ENCODE data around the gene HOXA1. TPM values are rescaled to one million over a fixed set of nuclear protein-coding genes. Genes with fewer than 3 reads are reported as not detected.

HOXA1 gene
- total RNA-seq, 4 donors from 2014 or later = 0.16 to 0.36 TPM; not detected in 2

DNA sequence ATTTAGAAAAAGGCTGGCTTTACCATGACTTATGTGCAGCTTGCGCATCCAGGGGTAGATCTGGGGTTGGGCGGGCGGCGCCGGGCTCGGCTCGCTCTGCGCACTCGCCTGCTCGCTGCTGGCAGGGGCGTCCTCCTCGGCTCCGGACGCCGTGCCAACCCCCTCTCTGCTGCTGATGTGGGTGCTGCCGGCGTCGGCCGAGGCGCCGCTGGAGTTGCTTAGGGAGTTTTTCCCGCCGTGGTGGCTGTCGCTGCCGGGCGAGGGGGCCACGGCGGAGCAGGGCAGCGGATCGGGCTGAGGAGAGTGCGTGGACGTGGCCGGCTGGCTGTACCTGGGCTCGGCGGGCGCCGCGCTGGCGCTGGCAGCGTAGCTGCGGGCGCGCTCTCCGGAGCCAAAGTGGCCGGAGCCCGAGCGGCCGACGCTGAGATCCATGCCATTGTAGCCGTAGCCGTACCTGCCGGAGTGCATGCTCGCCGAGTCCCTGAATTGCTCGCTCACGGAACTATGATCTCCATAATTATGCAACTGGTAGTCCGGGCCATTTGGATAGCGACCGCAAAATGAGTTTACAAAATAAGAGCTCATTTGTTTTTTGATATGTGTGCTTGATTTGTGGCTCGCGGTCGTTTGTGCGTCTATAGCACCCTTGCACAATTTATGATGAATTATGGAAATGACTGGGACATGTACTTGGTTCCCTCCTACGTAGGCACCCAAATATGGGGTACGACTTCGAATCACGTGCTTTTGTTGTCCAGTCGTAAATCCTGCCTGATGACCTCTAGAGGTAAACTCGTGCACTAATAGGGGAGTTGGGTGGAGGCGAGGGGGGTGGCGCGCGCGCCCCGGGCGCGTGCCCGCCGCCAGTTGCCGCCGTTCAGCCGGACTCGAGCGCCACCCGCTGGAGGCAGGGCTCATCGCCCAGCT, 47.5 kb upstream of the HOXA1 start, which contains the start of gene HOXA5:
HOXA5 (minus strand) TSS at position 659 of the 927 bp plus-strand sequence; CDS start at position 585, 74 bp downstream.
- ATAC-seq = peak; percentile 82 to 95
- peak; percentile 57 to 83 for TF ChIP-seq POLR2A (IDR thresholded peaks at IDR 0.05)
- TF ChIP-seq, protein P1, sequence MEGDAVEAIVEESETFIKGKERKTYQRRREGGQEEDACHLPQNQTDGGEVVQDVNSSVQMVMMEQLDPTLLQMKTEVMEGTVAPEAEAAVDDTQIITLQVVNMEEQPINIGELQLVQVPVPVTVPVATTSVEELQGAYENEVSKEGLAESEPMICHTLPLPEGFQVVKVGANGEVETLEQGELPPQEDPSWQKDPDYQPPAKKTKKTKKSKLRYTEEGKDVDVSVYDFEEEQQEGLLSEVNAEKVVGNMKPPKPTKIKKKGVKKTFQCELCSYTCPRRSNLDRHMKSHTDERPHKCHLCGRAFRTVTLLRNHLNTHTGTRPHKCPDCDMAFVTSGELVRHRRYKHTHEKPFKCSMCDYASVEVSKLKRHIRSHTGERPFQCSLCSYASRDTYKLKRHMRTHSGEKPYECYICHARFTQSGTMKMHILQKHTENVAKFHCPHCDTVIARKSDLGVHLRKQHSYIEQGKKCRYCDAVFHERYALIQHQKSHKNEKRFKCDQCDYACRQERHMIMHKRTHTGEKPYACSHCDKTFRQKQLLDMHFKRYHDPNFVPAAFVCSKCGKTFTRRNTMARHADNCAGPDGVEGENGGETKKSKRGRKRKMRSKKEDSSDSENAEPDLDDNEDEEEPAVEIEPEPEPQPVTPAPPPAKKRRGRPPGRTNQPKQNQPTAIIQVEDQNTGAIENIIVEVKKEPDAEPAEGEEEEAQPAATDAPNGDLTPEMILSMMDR (IDR thresholded peaks at IDR 0.05 in 4 of 5, conservative IDR thresholded peaks at IDR 0.05 in 1 of 5) = peak in 4 of 5 experiments; percentile 77 to 90 (median 86)
- Histone ChIP-seq H3K27ac (peak within 1 kb of the TSS; percentile 79 to 94 (median 88)), H3K4me3 (peak within 1 kb of the TSS; percentile 56 to 68 (median 62)), H3K36me3 (peaks cover 0 to 20% of the 10 kb centered on the region in 2 donors), H3K9me3 (no peaks in the 10 kb centered on the region), H3K4me1 (peaks cover 18 to 24% of the 10 kb centered on the region in 2 donors), H3K27me3 (no peaks in the 10 kb centered on the region)
- DNase-seq = peak; percentile 76 to 80
- in situ Hi-C loops (cut with MboI; ENCODE audit: low sequenced_read_pairs in 4 of 4) = loop anchor here in 2 of 4 donors (5.0 to 10.0 kb wide), 3 partner anchors 288 to 778 kb away; no protein-coding TSS in a partner anchor
- intact Hi-C loops (cut with DNase I; ENCODE audit: low total_unique reads) = no loop called here

GRCh38 chr7:27142580-27143022, 46.8 kb upstream of the HOXA1 start:
- Histone ChIP-seq H3K4me3 (peak overlapping the region; percentile 56 to 68 (median 62)), H3K36me3 (peaks cover 0 to 20% of the 10 kb centered on the region in 2 donors), H3K4me1 (peaks cover 20 to 22% of the 10 kb centered on the region in 2 donors), H3K27me3 (no peaks in the 10 kb centered on the region), H3K27ac (peak overlapping the region; percentile 79 to 94 (median 88)), H3K9me3 (no peaks in the 10 kb centered on the region)
- DNase-seq (no peak), ATAC-seq (no peak)
- intact Hi-C loops (cut with DNase I; ENCODE audit: low total_unique reads) (no loop called here), in situ Hi-C loops (cut with MboI; ENCODE audit: low sequenced_read_pairs in 4 of 4) (loop anchor here in 2 of 4 donors (5.0 to 10.0 kb wide), 3 partner anchors 288 to 778 kb away; no protein-coding TSS in a partner anchor)
- TF ChIP-seq POLR2A (IDR thresholded peaks at IDR 0.05) = no peak
- TF ChIP-seq, protein P1 (IDR thresholded peaks at IDR 0.05 in 4 of 5, conservative IDR thresholded peaks at IDR 0.05 in 1 of 5) = no peak

DNA sequence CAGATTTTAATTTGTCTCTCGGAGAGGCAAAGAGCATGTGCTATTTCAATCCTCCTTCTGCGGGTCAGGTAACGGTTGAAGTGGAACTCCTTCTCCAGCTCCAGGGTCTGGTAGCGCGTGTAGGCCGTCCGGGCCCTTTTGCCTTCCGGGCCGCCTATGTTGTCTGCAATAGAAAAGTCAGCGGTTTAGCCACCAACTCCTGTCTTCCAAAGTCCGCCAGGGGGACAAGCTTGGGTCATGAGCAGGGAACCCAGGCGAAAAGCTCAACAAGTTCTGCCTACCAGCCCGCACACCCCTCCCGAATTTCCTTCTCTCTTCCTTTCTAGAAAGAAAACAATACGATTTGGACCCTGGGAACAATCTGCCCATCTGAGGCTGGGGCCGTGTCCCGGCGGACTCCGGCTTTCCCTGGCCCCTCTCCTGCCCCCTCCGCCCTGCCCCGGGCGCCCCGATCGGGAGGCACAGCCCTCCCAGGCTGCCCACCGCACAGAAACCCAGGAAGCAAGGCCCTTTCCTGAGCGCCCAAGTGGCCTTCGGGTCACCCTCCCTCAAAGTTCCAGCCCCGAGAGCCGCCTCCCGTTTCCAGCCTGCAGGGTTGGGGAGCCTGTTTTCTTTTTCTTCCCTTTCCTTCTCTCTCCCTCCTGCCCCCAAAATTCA, 46.3 kb upstream of the HOXA1 start:
- in situ Hi-C loops (cut with MboI; ENCODE audit: low sequenced_read_pairs in 4 of 4) (loop anchor here in 2 of 4 donors (5.0 to 10.0 kb wide), 3 partner anchors 287 to 777 kb away; no protein-coding TSS in a partner anchor), intact Hi-C loops (cut with DNase I; ENCODE audit: low total_unique reads) (no loop called here)
- H3K4me3 ChIP-seq = peak overlapping the region; percentile 56 to 68 (median 62)
- no peak for TF ChIP-seq POLR2A (IDR thresholded peaks at IDR 0.05)
- TF ChIP-seq, protein P1 (IDR thresholded peaks at IDR 0.05 in 4 of 5, conservative IDR thresholded peaks at IDR 0.05 in 1 of 5) = peak in 1 of 5 experiments; percentile 1
- H3K36me3 ChIP-seq = peaks cover 0 to 20% of the 10 kb centered on the region in 2 donors
- no peak for DNase-seq
- ATAC-seq = no peak
- H3K9me3 ChIP-seq = no peaks in the 10 kb centered on the region
- H3K27ac ChIP-seq = peak overlapping the region; percentile 79 to 94 (median 88)
- H3K4me1 ChIP-seq = peaks cover 17 to 22% of the 10 kb centered on the region in 2 donors
- H3K27me3 ChIP-seq = no peaks in the 10 kb centered on the region

DNA sequence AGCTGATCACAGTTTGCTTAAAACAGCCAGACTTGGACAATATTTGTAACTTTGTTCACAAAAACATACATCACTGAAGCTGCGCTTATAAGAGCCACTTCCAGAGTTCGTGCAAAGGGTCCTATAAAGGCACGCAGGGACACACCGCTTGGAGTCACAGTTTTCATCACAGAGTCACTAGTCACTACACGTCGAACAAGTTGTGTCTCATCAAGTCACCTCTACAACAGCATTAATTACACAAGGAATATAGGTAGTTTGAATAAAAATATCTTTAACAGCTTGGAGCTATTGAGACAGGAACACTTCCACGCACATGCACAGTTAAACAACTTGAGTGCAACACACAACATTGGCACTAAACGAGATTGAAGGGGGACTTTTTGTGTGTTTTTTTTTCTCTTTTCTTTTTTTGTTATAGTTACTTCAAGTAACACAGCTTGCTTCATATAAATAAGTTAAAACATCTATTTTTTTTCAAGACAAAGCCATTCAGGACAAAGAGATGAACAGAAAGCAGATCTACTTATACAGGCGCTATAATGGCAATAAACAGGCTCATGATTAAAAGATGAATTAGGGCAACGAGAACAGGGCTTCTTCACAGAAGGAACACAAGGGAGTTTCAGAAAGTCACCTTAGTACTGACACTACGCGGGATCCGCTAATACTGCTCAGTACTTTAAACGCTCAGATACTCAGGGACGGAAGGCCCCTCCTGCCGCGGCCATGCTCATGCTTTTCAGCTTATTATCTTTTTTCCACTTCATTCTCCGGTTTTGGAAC, 45.5 kb upstream of the HOXA1 start:
- intact Hi-C loops (cut with DNase I; ENCODE audit: low total_unique reads) = no loop called here

More for the DNA sequence above, 45.5 kb upstream of the HOXA1 start:
- ATAC-seq (no peak), DNase-seq (no peak)
- peak overlapping the region; percentile 79 to 94 (median 88) for H3K27ac ChIP-seq
- H3K36me3 ChIP-seq = peaks cover 0 to 20% of the 10 kb centered on the region in 2 donors
- TF ChIP-seq POLR2A (IDR thresholded peaks at IDR 0.05) = no peak
- TF ChIP-seq, protein P1 (IDR thresholded peaks at IDR 0.05 in 4 of 5, conservative IDR thresholded peaks at IDR 0.05 in 1 of 5) = no peak
- H3K4me1 ChIP-seq = peaks cover 15 to 22% of the 10 kb centered on the region in 2 donors
- H3K9me3 ChIP-seq = no peaks in the 10 kb centered on the region
- H3K27me3 ChIP-seq = no peaks in the 10 kb centered on the region
- peak overlapping the region in 3 of 4 donors; percentile 56 to 68 (median 63) for H3K4me3 ChIP-seq
- in situ Hi-C loops (cut with MboI; ENCODE audit: low sequenced_read_pairs in 4 of 4) = loop anchor here in 2 of 4 donors (5.0 to 10.0 kb wide), 3 partner anchors 287 to 777 kb away; no protein-coding TSS in a partner anchor

Data from gastrocnemius medialis (tissue), 4 donors.